A549 (cell line): ENCODE measurements around the gene DXO.

Source experiments
- CEBPB ChIP-seq, 2 experiments: fragments of >200 bp in 1 of 2; sonication (Bioruptor Twin) in 1 of 2; formaldehyde crosslinking in 1 of 2; IDR thresholded peaks; 2 replicates each; pipeline ENCODE4 v1.6.1; 2012 to 2016
- CTCF ChIP-seq: fragments of >200 bp; sonication (Bioruptor Twin); formaldehyde crosslinking; IDR thresholded peaks from 3 replicates; pipeline ENCODE4 v1.5.1; 2016
- EP300 ChIP-seq, 2 experiments: fragments of >200 bp; sonication (Bioruptor Twin); formaldehyde crosslinking; IDR thresholded peaks; 2 replicates in 1 of 2; 3 replicates in 1 of 2; pipeline ENCODE4 v1.6.1; 2016 to 2017
- KDM5A ChIP-seq: fragments of 200-600 bp; sonication (generic); IDR thresholded peaks from 2 replicates; pipeline ENCODE4 v1.6.1; 2016; ENCODE audit warnings: antibody characterized with exemption, mild to moderate bottlenecking
- POLR2A ChIP-seq: IDR thresholded peaks from 2 replicates; pipeline ENCODE4 v1.6.1; 2012; ENCODE audit warnings: mild to moderate bottlenecking, low read length
- POLR2AphosphoS2 ChIP-seq: conservative IDR thresholded peaks from 2 replicates; pipeline ENCODE4 v1.6.1; 2012; ENCODE audit warnings: low read length, improper control_type of control experiment, inconsistent platforms
- RCOR1 ChIP-seq: fragments of 150-350 bp; IDR thresholded peaks from 2 replicates; pipeline ENCODE4 v1.6.1; 2014; ENCODE audit warnings: antibody characterized with exemption, low read length, low read depth
- REST ChIP-seq: fragments of 200-600 bp; sonication (generic); IDR thresholded peaks from 2 replicates; pipeline ENCODE4 v1.6.1; 2016; ENCODE audit warnings: antibody characterized with exemption, mild to moderate bottlenecking, moderate library complexity
- RFX5 ChIP-seq: fragments of 450-650 bp; IDR thresholded peaks from 2 replicates; pipeline ENCODE4 v1.7.1; 2014; ENCODE audit warnings: antibody characterized with exemption, mild to moderate bottlenecking, moderate library complexity
- TP53 ChIP-seq: fragments of 250-450 bp; sonication (Bioruptor Pico); IDR thresholded peaks from 2 replicates; pipeline ENCODE4 v1.5.0; 2021; ENCODE audit warnings: mild to moderate bottlenecking, moderate library complexity
- TF ChIP-seq, protein P1 (sequence below): fragments of 150-350 bp; IDR thresholded peaks from 2 replicates; pipeline ENCODE4 v1.6.1; 2014; ENCODE audit warnings: low read depth, mild to moderate bottlenecking, low read length

- TF ChIP-seq CTCF (no peak), RFX5 (no peak), POLR2A (no peak), CEBPB (IDR thresholded peaks at IDR 0.05) (no peak), POLR2AphosphoS2 (no peak), REST (no peak), TP53 (CRISPR knock-in tag) (no peak), KDM5A (no peak), RCOR1 (no peak), EP300 (IDR thresholded peaks at IDR 0.05) (no peak)
- TF ChIP-seq, protein P1, sequence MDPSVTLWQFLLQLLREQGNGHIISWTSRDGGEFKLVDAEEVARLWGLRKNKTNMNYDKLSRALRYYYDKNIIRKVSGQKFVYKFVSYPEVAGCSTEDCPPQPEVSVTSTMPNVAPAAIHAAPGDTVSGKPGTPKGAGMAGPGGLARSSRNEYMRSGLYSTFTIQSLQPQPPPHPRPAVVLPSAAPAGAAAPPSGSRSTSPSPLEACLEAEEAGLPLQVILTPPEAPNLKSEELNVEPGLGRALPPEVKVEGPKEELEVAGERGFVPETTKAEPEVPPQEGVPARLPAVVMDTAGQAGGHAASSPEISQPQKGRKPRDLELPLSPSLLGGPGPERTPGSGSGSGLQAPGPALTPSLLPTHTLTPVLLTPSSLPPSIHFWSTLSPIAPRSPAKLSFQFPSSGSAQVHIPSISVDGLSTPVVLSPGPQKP = no peak
Observed at GRCh38 chr6:31965700-31966099, 6.2 kb downstream of the DXO start.
